Panc1 (cell line): ENCODE data around the gene MYRFL. TPM values are rescaled to one million over a fixed set of nuclear protein-coding genes. Genes with fewer than 3 reads are reported as not detected.

Experiments used
- ATAC-seq: fragments of 200-7000 bp; cut with Tn5 transposase; 2 replicates; pipeline ENCODE4 v1.9.1; 2020; ENCODE audit warnings: mild to moderate bottlenecking, moderate library complexity
- BruUV-seq: library from RNA; stranded (reverse); fragments of 400-500 nt; replicated peaks from 2 replicates; lab custom pipeline; 2021; lab: Mats Ljungman, UMichigan
- CTCF ChIA-PET: fragments of 300-600 bp; sonication (Branson Sonifier 250); formaldehyde crosslinking; loops from one replicate; lab custom pipeline; 2022; ENCODE audit warnings: antibody characterized with exemption; lab: Charles Lee
- POLR2A ChIA-PET: fragments of 300-600 bp; sonication (Branson Sonifier 250); formaldehyde crosslinking; loops from one replicate; lab custom pipeline; 2022; ENCODE audit warnings: antibody characterized with exemption; lab: Charles Lee
- DNase-seq: peaks from one replicate; pipeline ENCODE4 v3.0.0-alpha.2; 2010; ENCODE audit warnings: low read depth, low spot score
- H3K27ac ChIP-seq: 2 replicates; pipeline ENCODE4 v1.5.1; 2011; ENCODE audit warnings: mild to moderate bottlenecking, low read length, inconsistent platforms
- H3K27me3 ChIP-seq: fragments of 200-500 bp; sonication (Bioruptor generic); 2 replicates; pipeline ENCODE4 v1.6.0; 2014; ENCODE audit warnings: low read length, inconsistent platforms; ENCODE audit not compliant: control insufficient read depth, insufficient read depth
- H3K36me3 ChIP-seq: fragments of 200-500 bp; sonication (Bioruptor generic); 2 replicates; pipeline ENCODE4 v1.5.1; 2014; ENCODE audit warnings: inconsistent platforms, mild to moderate bottlenecking, low read length, moderate library complexity; ENCODE audit not compliant: control insufficient read depth, insufficient read depth
- H3K4me1 ChIP-seq: 2 replicates; pipeline ENCODE4 v1.5.1; 2011; ENCODE audit warnings: inconsistent platforms, mild to moderate bottlenecking, low read length, moderate library complexity; ENCODE audit not compliant: control insufficient read depth, insufficient read depth
- H3K4me3 ChIP-seq, 2 experiments: 2 replicates each; pipeline ENCODE4 v1.5.1; 2011 to 2012; ENCODE audit warnings: low read depth in 2 of 2, low read length in 2 of 2, mild to moderate bottlenecking in 2 of 2, inconsistent platforms in 1 of 2, moderate library complexity in 1 of 2
- H3K9me3 ChIP-seq: fragments of 200-500 bp; sonication (Bioruptor generic); 2 replicates; pipeline ENCODE4 v1.5.1; 2014; ENCODE audit warnings: low read depth, mild to moderate bottlenecking, inconsistent platforms, low read length, moderate library complexity; ENCODE audit not compliant: control insufficient read depth, insufficient read depth
- CTCF ChIP-seq: fragments of 450-650 bp; IDR thresholded peaks from 2 replicates; pipeline ENCODE4 v1.5.1; 2017; ENCODE audit warnings: mild to moderate bottlenecking
- POLR2AphosphoS5 ChIP-seq: IDR thresholded peaks from 2 replicates; pipeline ENCODE4 v1.6.1; 2012; ENCODE audit warnings: mild to moderate bottlenecking, low read depth, low read length, moderate library complexity
- REST ChIP-seq, 2 experiments: IDR thresholded peaks; 2 replicates each; pipeline ENCODE4 v1.6.1; 2011 to 2012; ENCODE audit warnings: low read depth in 2 of 2, control low read depth in 1 of 2, low read length in 1 of 2, mild to moderate bottlenecking in 1 of 2, moderate library complexity in 1 of 2; ENCODE audit not compliant: insufficient read depth in 1 of 2
- SIN3A ChIP-seq: IDR thresholded peaks from 2 replicates; pipeline ENCODE4 v1.6.1; 2012; ENCODE audit warnings: low read depth, mild to moderate bottlenecking, low read length, moderate library complexity, borderline replicate concordance; ENCODE audit not compliant: insufficient read depth
- TCF7L2 ChIP-seq: IDR thresholded peaks from 2 replicates; pipeline ENCODE4 v1.6.1; 2011; ENCODE audit warnings: mild to moderate bottlenecking, low read depth, low read length, inconsistent platforms
- in situ Hi-C: cut with HindIII; loops from 2 replicates; pipeline ENCODE4 v1.10.0; 2016; ENCODE audit warnings: low sequenced_read_pairs, low pct_unique_long_range_greater_than_20kb
- intact Hi-C: fragments of 100-400 bp; cut with micrococcal nuclease; formaldehyde crosslinking; loops from one replicate; pipeline ENCODE4 v1.10.0; 2022; ENCODE audit not compliant: unreplicated experiment
- total RNA-seq: library from RNA; stranded (reverse); gene quantifications from one replicate; pipeline ENCODE4 v1.2.1, GENCODE V29; 2021; ENCODE audit not compliant: unreplicated experiment

MYRFL gene
- total RNA-seq, 1 experiment from 2014 or later = not detected

- no peaks in the 10 kb centered on the region for H3K27me3 ChIP-seq
- DNase-seq (no peak), ATAC-seq (no peak)
- H3K36me3 ChIP-seq = no peaks in the 10 kb centered on the region
- intact Hi-C loops (no loop called here), in situ Hi-C loops (no loop called here)
- no peaks in the 10 kb centered on the region for H3K9me3 ChIP-seq
- TF ChIP-seq REST (IDR thresholded peaks at IDR 0.05; ENCODE audit: insufficient read depth in 1 of 2, low read depth in 2 of 2, low read length in 1 of 2) (no peak), CTCF (no peak), POLR2AphosphoS5 (no peak), SIN3A (no peak), TCF7L2 (no peak)
- H3K4me3 ChIP-seq = no peak overlapping the region
- ChIA-PET CTCF (no interaction called here), POLR2A (no interaction called here)
- H3K27ac ChIP-seq = no peak overlapping the region
- H3K4me1 ChIP-seq = no peaks in the 10 kb centered on the region
- BruUV-seq = no TSS peak
Observed at GRCh38 chr12:69947897-69948296, 122.9 kb downstream of the MYRFL start.

GRCh38 chr12:69948851-69949250 lies 123.8 kb downstream of the MYRFL start:
- in situ Hi-C loops = no loop called here
- CTCF ChIA-PET = no interaction called here

More at GRCh38 chr12:69948851-69949250, 123.8 kb downstream of the MYRFL start:
- H3K27ac ChIP-seq = no peak overlapping the region
- H3K4me1 ChIP-seq = no peaks in the 10 kb centered on the region
- no peaks in the 10 kb centered on the region for H3K27me3 ChIP-seq
- ATAC-seq = no peak
- H3K36me3 ChIP-seq = no peaks in the 10 kb centered on the region
- H3K4me3 ChIP-seq = no peak overlapping the region
- intact Hi-C loops = no loop called here
- no TSS peak for BruUV-seq
- no peak for DNase-seq
- no peaks in the 10 kb centered on the region for H3K9me3 ChIP-seq
- POLR2A ChIA-PET = no interaction called here
- TF ChIP-seq CTCF = no peak
- no peak for TF ChIP-seq SIN3A
- TF ChIP-seq REST (IDR thresholded peaks at IDR 0.05; ENCODE audit: insufficient read depth in 1 of 2, low read depth in 2 of 2, low read length in 1 of 2) = no peak
- TF ChIP-seq POLR2AphosphoS5 = no peak
- TF ChIP-seq TCF7L2 = no peak
